Diencephalon (tissue), 1 donor: ENCODE measurements around the gene SMARCB1. TPM values are rescaled to one million over a fixed set of nuclear protein-coding genes. Genes with fewer than 3 reads are reported as not detected.

Experiments
- small RNA-seq: library from RNA; depleted of rRNA; stranded (forward); fragments of <200 nt; gene quantifications from one replicate; pipeline ENCODE3, GENCODE V24; 2014
- total RNA-seq: library from RNA; depleted of rRNA; stranded (reverse); fragments of >200 nt; gene quantifications from one replicate; pipeline ENCODE4 v1.2.3, GENCODE V29; 2014

Gene SMARCB1
- total RNA-seq: 30.9 TPM

DNA sequence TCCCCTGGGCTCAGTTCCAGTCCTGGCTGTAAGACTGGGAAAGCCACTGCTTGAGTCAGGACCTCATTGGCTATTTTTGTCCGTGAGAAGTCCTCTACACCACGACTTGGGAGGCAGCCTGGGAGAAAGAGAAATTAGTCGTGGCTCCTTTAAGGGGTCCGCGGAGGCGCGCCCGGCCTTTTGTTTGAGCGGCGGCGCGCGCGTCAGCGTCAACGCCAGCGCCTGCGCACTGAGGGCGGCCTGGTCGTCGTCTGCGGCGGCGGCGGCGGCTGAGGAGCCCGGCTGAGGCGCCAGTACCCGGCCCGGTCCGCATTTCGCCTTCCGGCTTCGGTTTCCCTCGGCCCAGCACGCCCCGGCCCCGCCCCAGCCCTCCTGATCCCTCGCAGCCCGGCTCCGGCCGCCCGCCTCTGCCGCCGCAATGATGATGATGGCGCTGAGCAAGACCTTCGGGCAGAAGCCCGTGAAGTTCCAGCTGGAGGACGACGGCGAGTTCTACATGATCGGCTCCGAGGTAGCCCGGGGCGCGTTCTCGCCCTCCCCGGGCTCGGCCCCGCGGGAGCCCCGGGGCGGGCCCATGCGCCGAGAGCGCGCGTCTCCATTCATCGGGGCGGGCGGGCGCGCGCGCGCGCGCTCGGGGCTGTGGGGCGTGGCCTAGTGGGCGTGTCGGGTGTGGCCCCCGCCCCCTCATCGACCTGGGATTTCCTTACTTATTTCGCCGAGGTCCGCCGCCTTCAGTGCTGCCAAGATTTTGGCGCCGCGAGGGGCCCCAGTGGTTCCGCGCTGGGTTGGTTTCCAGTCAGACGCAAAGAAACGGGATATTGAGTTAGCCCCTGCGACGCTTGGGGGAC, at the start of gene SMARCB1:
SMARCB1 (plus strand) TSS at position 215 of the 848 bp plus-strand sequence; CDS start at position 419, 204 bp downstream.

DNA sequence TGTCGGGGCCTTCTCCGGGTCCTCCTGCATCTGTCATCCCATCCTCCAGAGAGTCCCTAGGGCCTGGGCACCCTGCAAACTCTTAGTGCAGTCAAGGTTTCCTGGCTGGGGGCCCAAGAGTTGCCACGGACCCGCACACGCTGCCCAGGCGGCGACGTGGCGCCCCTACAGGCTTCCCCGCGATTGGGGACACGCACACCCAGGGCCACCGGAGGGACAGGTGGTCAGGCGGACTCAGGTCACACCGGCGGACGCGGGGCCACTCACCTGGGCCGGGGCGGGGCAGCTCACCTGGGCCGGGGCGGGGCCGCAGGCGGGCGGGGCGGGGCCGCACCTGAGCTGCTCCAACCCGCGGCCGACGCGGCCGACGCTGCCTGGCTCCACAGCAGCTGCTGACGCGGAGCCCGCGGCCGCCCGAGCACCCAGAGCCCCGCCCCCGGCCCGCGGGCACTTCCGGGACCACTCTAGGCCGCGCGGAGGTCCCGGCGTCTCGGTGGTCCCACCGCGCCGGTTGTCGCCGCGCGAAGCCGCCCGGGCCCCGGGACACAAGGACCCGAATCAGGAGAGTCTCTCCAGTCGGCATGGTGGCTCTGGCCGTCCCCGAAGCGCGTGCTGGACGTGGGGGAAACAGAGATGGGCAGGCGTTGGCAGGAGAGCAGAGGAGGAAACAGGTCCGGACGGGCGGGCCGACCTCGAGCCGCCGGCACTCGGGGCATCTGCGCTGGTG, 35.9 kb upstream of the SMARCB1 start, which contains the start of gene ZNF70:
ZNF70 (minus strand) TSS at position 399 of the 727 bp plus-strand sequence. CDS start 5,972 bp downstream, outside the sequence.

DNA sequence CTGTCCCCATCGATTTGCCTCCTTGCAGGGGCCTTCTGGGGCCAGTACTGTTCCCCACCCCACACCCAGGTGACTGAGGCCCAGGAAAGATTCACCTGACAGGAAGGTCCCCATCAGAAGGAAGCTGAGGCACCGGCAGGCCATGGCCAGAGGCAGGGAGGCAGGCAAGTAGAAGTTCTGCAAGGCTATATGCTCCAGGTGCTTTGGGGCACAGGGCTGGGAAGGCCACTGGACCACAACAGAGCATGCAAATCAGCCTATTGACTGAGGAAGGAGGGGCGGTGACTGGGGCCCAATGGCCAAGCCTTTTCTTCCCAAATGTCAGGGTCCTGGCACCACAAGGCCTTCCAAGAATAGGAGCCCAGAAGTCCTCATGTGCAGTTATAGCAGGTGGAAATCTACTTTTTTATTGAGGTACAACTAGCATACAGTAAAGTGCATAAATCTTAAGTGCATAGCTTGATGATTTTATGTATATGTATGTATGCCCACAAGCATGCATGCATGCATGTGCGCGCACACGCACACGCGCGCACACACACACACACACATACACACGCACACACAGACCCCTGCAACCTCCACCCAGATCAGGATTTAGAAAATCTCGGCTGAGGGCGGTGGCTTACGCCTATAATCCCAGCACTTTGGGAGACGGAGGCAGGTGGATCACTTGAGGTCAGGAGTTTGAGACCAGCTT, 32.4 kb upstream of the SMARCB1 start, which contains the start of gene VPREB3:
VPREB3 (minus strand) TSS at position 206 of the 700 bp plus-strand sequence; CDS start at position 144, 62 bp downstream.

DNA sequence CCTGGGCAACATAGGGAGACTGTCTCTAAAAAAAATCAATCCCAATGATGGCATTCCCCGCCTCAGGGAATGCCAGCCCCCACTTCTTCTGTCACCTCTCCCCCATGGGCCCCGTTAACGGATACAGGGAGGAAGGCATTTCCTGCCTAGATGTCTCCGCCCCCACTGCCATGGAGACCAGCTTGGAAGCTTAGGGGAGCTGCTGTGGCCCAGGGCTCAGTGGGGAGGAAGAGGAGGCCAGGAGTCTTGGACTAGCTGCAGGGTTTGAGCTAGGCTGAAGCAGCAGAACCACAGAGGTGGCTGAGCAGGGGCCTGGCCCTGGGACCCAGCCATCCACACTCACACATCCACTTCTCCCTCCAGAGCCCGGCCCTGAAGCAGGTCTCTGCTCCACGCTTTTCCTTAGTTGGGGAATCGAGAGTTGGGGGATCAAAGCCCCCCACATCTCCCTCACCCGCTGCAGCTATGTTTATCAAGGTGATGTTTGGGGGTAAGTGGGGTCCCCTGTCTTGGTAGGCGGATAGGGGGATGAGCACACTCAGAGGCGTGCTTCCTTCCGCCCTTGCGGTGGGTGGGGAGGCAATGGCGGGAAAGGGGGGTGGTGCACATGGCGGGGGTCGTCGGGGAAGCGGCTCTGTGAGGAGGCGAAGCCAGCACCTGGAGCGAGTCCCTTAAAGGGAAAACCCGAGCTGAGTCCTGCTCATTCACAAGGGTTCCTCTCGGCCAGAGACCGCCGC, 23.8 kb upstream of the SMARCB1 start, which contains the start of gene C22orf15:
C22orf15 (plus strand) TSS at position 149 of the 737 bp plus-strand sequence; CDS start at position 466, 317 bp downstream.

DNA sequence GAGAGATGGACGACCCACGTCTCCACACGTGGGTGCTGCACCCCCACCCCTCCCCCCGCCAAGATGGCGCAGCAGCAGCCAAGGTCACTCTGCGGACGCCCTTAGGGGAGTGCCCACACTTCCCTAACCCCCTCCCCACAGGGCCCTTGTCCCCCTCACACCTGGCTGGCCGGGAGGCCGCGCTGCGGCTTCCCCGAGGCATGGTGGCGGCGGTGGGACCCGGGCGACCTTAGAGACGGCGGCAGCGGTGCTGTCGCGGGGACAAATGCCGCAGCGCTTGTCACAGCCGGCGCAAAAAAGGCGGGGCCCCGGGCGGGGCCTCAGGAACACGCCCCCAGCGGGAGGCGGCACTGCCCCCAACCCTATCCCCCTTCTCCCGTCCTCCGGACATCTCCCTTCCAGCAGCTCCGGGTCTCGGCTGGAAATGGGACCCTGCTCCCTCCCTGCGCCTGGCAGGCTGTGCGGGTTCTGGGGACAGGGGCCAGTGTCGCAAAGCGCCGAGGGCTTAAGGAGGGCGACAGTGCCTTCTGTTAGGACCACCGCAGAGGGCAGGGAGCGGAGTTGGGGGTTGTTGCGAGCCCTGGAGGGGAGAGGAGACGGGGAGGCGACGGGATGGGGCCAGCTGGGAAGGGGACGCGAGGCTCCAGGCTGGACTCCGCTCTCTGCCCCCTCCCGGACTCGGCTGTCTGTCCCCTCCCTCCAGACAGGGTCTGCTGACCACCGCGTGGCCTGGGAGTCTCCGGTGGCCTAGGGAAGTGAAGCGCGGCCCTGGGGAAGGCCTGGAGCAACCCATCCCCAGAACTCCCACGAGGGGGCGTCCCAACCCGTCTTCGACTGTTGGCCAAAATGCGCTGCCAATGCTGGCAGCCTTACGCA, 18.9 kb upstream of the SMARCB1 start, which contains the start of gene CHCHD10:
CHCHD10 (minus strand) TSS at position 300 of the 876 bp plus-strand sequence; CDS start at position 202, 98 bp downstream.

DNA sequence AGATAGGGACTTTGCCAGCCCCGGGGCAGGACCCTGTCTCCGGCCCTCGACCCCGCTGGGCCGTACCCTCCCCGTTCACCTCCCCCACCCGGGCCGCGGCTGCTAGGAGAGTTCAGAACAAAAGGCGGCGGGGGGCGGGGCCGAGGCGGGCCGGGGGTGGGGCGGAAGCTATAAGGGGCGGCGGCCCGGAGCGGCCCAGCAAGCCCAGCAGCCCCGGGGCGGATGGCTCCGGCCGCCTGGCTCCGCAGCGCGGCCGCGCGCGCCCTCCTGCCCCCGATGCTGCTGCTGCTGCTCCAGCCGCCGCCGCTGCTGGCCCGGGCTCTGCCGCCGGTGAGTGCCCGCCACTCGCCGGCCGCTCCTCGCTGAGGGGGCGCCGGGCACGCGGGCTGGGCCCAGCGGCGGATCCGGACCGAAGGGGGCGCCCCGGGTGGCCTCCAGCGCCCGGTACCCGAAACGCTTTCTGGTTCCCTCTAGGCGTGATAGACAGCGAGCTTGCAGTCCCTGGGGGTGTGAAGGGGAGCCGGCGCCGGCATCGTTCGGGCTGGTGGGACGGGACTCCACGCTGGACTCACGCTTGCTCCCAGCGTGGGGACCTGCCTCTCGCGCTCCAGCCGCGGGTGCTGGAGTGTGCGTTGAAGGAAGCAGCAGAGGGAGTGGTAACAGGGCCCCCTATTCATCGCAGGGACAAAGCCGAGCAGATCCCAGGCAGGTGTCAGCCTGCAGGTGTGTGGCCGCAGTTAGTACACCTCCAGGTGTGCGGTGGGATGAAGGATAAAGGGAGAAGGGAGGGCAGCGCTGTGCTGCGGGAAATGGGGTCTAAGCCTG, 13.9 kb upstream of the SMARCB1 start, which contains the start of gene MMP11:
MMP11 (plus strand) TSS at position 201 of the 825 bp plus-strand sequence; CDS start at position 223, 22 bp downstream.

DNA sequence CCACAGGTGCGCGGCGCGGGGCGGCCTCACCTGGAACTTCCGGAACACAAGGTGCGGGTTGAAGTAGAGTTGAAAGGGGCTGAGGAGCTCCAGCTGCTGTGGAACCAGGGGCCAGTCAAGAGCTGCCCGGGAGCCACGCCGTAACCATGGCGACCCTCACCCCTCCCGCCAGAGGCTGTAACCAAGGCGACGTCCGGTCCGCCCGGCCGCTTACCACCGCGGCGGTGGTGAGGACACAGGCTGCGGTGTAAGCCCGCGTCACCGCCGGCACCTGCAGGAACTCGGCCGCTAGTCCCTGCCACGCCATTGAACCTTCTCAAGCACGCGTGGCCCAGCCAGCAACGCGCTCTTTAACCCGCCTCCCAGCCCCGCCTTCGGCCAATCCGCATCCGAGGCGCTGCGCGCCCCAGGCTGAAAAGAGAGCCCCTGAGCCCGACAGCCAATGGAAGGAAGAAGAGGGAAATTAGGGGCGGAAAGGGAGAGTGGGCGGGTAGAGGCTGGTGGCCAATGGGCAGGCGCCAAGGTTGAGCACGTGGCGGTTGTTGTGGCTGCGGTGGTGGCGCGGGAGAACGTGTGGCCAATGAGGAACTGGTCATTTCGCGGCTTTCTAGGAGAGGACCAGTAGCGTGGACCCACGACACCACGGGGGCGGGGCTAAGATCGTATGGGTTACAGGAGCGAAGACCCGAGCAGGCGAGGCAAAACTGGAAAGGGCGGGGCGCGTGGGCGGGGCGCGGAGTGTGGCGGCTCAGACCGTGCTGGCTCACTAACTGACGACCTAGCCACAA, 52.1 kb downstream of the SMARCB1 start, which contains the start of gene DERL3:
DERL3 (minus strand) TSS at position 326 of the 788 bp plus-strand sequence; CDS start at position 307, 19 bp downstream.

DNA sequence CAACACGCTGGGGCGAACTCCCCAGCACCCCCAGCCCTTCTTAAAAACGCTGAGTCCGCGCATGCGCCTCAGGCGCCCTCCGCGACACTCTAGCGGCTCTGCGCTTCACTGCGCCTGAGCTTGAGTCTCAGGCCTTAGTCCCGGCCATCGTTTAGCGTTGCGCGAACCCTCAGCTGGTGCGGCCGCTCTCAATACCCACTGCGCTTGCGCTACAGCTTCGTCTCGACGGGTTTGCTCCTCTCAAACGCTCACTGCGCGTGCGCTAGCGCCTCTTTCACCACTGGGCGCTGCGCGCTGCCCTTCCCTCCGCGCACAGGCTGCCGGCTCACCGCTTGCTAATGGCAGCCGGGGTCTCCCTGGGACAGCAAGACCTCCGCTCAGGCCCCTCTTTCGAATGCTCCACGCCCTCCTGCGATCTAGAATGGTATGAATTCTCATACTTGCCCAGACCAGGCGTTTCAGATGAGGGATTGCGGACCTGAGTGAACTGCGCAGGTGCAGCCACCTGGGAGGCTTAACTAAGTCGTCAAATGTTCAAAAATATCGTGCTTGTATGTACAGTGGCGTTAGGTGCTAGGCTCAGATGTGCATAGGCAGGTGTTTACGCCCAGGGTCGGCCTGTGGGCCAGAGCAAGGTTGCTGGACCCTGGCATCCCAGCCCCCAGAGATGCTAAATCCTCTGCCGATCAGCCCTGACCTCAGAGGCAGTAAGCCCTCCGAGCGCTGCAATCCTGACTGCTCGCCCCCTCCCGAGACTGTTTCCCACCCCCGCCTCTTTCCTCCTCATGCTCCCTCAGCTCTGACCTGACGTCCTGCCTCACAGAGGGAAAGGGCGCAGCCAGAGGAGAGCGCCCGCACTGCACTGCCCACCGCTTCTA, 71.1 kb downstream of the SMARCB1 start, which contains the start of gene SLC2A11:
SLC2A11 (plus strand) TSS at position 270 of the 878 bp plus-strand sequence; CDS start at position 395, 125 bp downstream.

Small RNAs within 50 kb of the gene (small RNA-seq; reads per million reads assigned to genes)
- not detected for gene RN7SL268P

Other genes starting within 250 kb of the SMARCB1 start
- gene IGLL1, start 206.7 kb upstream of the SMARCB1 start, total RNA-seq: not detected
- 0.46 TPM for gene DRICH1, start 154.6 kb upstream of the SMARCB1 start, total RNA-seq
- not detected for gene RGL4, start 96.0 kb upstream of the SMARCB1 start, total RNA-seq
- gene ZNF70, start 35.9 kb upstream of the SMARCB1 start, total RNA-seq: 4.6 TPM
- gene VPREB3, start 32.5 kb upstream of the SMARCB1 start, total RNA-seq: not detected
- 2.1 TPM for gene C22orf15, start 24.0 kb upstream of the SMARCB1 start, total RNA-seq
- gene CHCHD10, start 19.0 kb upstream of the SMARCB1 start, total RNA-seq: 8.3 TPM
- 14.3 TPM for gene MMP11, start 14.1 kb upstream of the SMARCB1 start, total RNA-seq
- 1.6 TPM for gene DERL3, start 52.0 kb downstream of the SMARCB1 start, total RNA-seq
- 25.6 TPM for gene SLC2A11, start 70.9 kb downstream of the SMARCB1 start, total RNA-seq
- gene MIF, start 107.4 kb downstream of the SMARCB1 start, total RNA-seq: 160 TPM
- 4.6 TPM for gene GSTT2B, start 174.2 kb downstream of the SMARCB1 start, total RNA-seq
- 3.9 TPM for gene DDTL, start 179.9 kb downstream of the SMARCB1 start, total RNA-seq
- gene DDT, start 187.5 kb downstream of the SMARCB1 start, total RNA-seq: 48.2 TPM
- 0.46 TPM for gene GSTT2, start 193.2 kb downstream of the SMARCB1 start, total RNA-seq
- gene GSTT4, start 218.5 kb downstream of the SMARCB1 start, total RNA-seq: not detected
- gene CABIN1, start 224.3 kb downstream of the SMARCB1 start, total RNA-seq: 42.4 TPM